ENCODE measurements around the gene KCNJ15. TPM values are rescaled to one million over a fixed set of nuclear protein-coding genes. Genes with fewer than 3 reads are reported as not detected.

KCNJ15 gene
- total RNA-seq, 1 donor from 2014 or later = 0.40 TPM

DNA sequence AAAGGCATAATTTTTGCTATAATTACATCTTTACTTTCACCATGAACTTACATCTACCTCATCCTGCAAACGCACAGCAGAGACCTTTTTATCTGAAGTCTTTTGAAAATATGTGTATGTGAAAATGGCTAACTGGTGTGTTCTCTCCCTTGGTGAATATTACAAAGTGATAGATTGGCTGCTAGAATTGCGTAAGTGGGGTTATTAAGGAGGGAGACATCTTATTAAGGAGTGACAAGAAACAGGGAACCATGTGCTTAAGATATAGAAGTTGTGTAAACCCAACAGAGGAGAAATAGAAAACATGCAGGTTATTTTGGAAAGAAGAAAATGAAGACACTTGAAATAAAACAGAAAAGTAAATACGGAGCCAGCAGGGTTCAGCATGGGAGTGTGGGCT lies 7.8 kb downstream of the KCNJ15 start:
- DNase-seq (ENCODE audit: low read depth, low spot score) = no peak
- H3K27ac Mint-ChIP-seq (ENCODE audit: unreplicated experiment) = no peak overlapping the region
- peaks cover 6% of the 10 kb centered on the region for H3K4me1 Mint-ChIP-seq
- H3K36me3 Mint-ChIP-seq (ENCODE audit: low read depth) = no peaks in the 10 kb centered on the region
- TF ChIP-seq, protein P1, sequence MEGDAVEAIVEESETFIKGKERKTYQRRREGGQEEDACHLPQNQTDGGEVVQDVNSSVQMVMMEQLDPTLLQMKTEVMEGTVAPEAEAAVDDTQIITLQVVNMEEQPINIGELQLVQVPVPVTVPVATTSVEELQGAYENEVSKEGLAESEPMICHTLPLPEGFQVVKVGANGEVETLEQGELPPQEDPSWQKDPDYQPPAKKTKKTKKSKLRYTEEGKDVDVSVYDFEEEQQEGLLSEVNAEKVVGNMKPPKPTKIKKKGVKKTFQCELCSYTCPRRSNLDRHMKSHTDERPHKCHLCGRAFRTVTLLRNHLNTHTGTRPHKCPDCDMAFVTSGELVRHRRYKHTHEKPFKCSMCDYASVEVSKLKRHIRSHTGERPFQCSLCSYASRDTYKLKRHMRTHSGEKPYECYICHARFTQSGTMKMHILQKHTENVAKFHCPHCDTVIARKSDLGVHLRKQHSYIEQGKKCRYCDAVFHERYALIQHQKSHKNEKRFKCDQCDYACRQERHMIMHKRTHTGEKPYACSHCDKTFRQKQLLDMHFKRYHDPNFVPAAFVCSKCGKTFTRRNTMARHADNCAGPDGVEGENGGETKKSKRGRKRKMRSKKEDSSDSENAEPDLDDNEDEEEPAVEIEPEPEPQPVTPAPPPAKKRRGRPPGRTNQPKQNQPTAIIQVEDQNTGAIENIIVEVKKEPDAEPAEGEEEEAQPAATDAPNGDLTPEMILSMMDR (conservative IDR thresholded peaks at IDR 0.05) = no peak
- no peaks in the 10 kb centered on the region for H3K9me3 Mint-ChIP-seq
- H3K27me3 Mint-ChIP-seq (ENCODE audit: low read depth) = no peaks in the 10 kb centered on the region
- no peak overlapping the region for H3K4me3 Mint-ChIP-seq

- Mint-ChIP-seq H3K27me3 (ENCODE audit: low read depth) (no peaks in the 10 kb centered on the region), H3K4me1 (peaks cover 6% of the 10 kb centered on the region), H3K27ac (ENCODE audit: unreplicated experiment) (no peak overlapping the region), H3K36me3 (ENCODE audit: low read depth) (no peaks in the 10 kb centered on the region), H3K4me3 (no peak overlapping the region), H3K9me3 (no peaks in the 10 kb centered on the region)
- TF ChIP-seq, protein P1 (conservative IDR thresholded peaks at IDR 0.05) = no peak
- DNase-seq (ENCODE audit: low read depth, low spot score) = no peak
Measured at GRCh38 chr21:38265166-38265565, 8.4 kb downstream of the KCNJ15 start.

GRCh38 chr21:38266732-38267131 lies 9.9 kb downstream of the KCNJ15 start:
- H3K36me3 Mint-ChIP-seq (ENCODE audit: low read depth) = no peaks in the 10 kb centered on the region
- TF ChIP-seq, protein P1 (conservative IDR thresholded peaks at IDR 0.05) = no peak

GRCh38 chr21:38267136-38267755 lies 10.5 kb downstream of the KCNJ15 start:
- Mint-ChIP-seq H3K27me3 (ENCODE audit: low read depth) (no peaks in the 10 kb centered on the region), H3K27ac (ENCODE audit: unreplicated experiment) (no peak overlapping the region), H3K4me3 (no peak overlapping the region)

More at GRCh38 chr21:38266732-38267131, 9.9 kb downstream of the KCNJ15 start:
- Mint-ChIP-seq H3K27ac (ENCODE audit: unreplicated experiment) (no peak overlapping the region), H3K9me3 (no peaks in the 10 kb centered on the region), H3K4me1 (peaks cover 6% of the 10 kb centered on the region), H3K27me3 (ENCODE audit: low read depth) (no peaks in the 10 kb centered on the region), H3K4me3 (no peak overlapping the region)
- DNase-seq (ENCODE audit: low read depth, low spot score) = no peak

DNA sequence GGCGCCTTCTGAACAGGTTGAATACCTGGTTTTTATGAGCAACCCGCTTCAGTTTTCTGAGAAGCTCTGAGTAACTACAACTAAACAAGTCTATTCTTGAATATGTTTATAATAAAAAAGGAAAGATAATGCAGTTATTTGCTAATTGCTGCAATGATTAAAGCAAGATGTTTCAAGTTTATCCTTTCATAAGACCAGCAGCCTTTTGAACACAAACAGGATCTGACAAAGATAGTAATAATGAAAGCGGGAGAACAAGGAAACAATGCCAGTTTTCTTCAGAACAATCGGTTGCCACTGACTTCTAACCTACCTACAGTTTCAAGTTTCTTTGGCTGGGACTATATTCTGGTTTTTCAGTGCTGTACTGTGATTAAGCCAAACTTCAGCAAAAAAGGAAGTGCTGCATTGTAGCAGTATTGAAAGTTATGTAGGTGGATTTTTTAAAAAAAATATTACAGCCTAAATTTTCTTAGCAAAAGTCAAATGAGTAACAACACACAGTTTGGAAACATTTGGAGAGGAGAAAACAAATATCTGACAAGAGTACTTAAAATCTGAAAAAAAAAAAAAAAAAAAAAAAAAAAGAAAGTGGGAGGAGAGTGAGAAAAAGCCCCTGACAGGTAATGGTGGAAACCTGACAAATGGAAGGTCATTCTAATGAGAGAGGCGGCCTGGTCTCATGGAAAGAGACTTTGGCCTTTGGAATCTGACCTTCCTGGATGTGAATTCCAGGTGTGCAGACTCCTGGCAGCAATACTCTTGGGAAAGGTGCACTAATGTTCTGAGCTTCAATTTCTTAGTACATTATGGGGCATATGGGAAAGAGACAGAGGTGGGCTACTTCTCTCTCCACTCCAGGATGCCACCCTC lies 11.4 kb downstream of the KCNJ15 start:
- Mint-ChIP-seq H3K27ac (ENCODE audit: unreplicated experiment) (no peak overlapping the region), H3K9me3 (no peaks in the 10 kb centered on the region), H3K4me1 (peaks cover 6% of the 10 kb centered on the region), H3K27me3 (ENCODE audit: low read depth) (no peaks in the 10 kb centered on the region), H3K4me3 (no peak overlapping the region), H3K36me3 (ENCODE audit: low read depth) (no peaks in the 10 kb centered on the region)
- DNase-seq (ENCODE audit: low read depth, low spot score) = no peak
- TF ChIP-seq, protein P1 (conservative IDR thresholded peaks at IDR 0.05) = no peak

More at GRCh38 chr21:38267136-38267755, 10.5 kb downstream of the KCNJ15 start:
- no peaks in the 10 kb centered on the region for H3K9me3 Mint-ChIP-seq
- TF ChIP-seq, protein P1 (conservative IDR thresholded peaks at IDR 0.05) = no peak
- no peak for DNase-seq (ENCODE audit: low read depth, low spot score)
- H3K4me1 Mint-ChIP-seq = peaks cover 6% of the 10 kb centered on the region
- H3K36me3 Mint-ChIP-seq (ENCODE audit: low read depth) = no peaks in the 10 kb centered on the region
